ENCODE measurements around the gene GPR37. TPM values are rescaled to one million over a fixed set of nuclear protein-coding genes. Genes with fewer than 3 reads are reported as not detected.

Gene GPR37
- total RNA-seq, 4 donors from 2014 or later = 5.0 to 15.2 (median 12.5) TPM

DNA sequence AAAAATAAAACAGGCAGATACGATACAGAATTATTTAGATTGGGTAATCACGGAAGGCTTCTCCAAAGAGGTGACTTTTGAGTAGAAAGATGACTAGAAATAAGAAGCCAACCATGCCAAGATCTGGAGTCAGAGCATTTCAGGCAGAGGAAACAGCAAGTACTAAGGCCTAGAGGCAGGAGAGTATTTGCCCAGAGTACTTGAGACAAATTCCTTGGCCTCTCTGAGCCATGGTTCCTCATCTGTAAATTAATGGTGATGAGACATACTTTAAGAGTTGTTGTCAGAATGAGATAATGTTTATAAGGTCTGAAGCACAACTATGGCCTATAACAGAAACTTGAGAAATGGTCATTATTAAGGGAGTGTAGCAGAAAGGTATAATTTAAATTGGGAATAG, 15.8 kb upstream of the GPR37 start:
- intact Hi-C loops (cut with DNase I) = no loop called here
- Histone ChIP-seq H3K36me3 (no peaks in the 10 kb centered on the region), H3K9me3 (no peaks in the 10 kb centered on the region), H3K4me1 (peaks cover 0 to 5% (median 0%) of the 10 kb centered on the region in 4 donors), H3K27me3 (no peaks in the 10 kb centered on the region), H3K27ac (replicated peaks in 1 of 4) (no peak overlapping the region), H3K4me3 (no peak overlapping the region)
- TF ChIP-seq POLR2AphosphoS5 (IDR thresholded peaks at IDR 0.05) = no peak
- TF ChIP-seq POLR2A (IDR thresholded peaks at IDR 0.05; ENCODE audit: low read depth) = no peak
- TF ChIP-seq, protein P1, sequence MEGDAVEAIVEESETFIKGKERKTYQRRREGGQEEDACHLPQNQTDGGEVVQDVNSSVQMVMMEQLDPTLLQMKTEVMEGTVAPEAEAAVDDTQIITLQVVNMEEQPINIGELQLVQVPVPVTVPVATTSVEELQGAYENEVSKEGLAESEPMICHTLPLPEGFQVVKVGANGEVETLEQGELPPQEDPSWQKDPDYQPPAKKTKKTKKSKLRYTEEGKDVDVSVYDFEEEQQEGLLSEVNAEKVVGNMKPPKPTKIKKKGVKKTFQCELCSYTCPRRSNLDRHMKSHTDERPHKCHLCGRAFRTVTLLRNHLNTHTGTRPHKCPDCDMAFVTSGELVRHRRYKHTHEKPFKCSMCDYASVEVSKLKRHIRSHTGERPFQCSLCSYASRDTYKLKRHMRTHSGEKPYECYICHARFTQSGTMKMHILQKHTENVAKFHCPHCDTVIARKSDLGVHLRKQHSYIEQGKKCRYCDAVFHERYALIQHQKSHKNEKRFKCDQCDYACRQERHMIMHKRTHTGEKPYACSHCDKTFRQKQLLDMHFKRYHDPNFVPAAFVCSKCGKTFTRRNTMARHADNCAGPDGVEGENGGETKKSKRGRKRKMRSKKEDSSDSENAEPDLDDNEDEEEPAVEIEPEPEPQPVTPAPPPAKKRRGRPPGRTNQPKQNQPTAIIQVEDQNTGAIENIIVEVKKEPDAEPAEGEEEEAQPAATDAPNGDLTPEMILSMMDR (IDR thresholded peaks at IDR 0.05) = no peak
- no peak for TF ChIP-seq EP300 (IDR thresholded peaks at IDR 0.05)
- 95% methylated on average over 2 of the region's 2 CpGs for WGBS
- DNase-seq (ENCODE audit: extremely low spot score) = no peak

DNA sequence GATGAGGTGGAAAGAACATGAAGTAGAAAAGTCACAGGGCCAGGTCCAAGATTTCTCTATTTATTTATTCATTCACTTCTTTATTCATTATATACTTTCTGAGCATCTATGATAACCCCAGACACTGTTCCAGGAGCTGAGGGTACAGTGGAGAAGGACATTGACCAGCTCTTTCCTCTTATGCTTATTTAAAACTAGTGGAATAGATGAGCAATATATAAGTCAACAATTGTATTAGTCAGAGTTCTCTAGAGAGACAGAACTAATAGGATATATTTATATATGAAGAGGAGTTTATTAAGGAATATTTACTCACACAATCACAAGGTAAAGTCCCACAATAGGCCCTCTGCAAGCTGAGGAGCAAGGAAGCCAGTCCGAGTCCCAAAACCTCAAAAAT, 15.0 kb upstream of the GPR37 start:
- intact Hi-C loops (cut with DNase I) = no loop called here
- no peaks in the 10 kb centered on the region for H3K27me3 ChIP-seq

DNA sequence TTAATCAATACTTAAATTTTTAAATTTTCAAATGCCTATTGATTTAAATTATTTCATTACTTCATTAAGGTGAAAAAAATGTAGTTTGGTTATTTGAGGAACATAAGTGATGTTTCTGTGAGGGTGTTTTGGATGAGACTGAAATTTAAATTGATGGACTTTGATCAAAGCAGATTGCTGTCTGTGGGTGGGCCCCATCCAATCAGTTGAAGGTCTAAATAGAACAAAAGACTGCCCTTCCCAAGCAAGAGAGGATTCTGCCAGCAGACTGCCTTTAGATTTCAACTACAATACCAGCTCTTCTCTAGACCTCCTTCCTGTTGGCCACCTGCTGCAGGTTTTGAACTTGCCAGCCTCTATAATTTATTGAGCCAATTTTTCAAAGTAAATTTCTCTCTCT, 14.5 kb upstream of the GPR37 start:
- Histone ChIP-seq H3K9me3 (no peaks in the 10 kb centered on the region), H3K4me1 (peaks cover 0 to 2% (median 0%) of the 10 kb centered on the region in 4 donors), H3K4me3 (no peak overlapping the region), H3K27me3 (no peaks in the 10 kb centered on the region), H3K36me3 (no peaks in the 10 kb centered on the region), H3K27ac (replicated peaks in 1 of 4) (no peak overlapping the region)
- no peak for TF ChIP-seq POLR2AphosphoS5 (IDR thresholded peaks at IDR 0.05)
- DNase-seq (ENCODE audit: extremely low spot score) = no peak
- intact Hi-C loops (cut with DNase I) = no loop called here

More for the DNA sequence above, 15.0 kb upstream of the GPR37 start:
- H3K27ac ChIP-seq (replicated peaks in 1 of 4) = no peak overlapping the region
- H3K36me3 ChIP-seq = no peaks in the 10 kb centered on the region
- no peaks in the 10 kb centered on the region for H3K9me3 ChIP-seq
- H3K4me3 ChIP-seq = no peak overlapping the region
- WGBS = 88% methylated on average over 1 of the region's 1 CpG
- no peak for DNase-seq (ENCODE audit: extremely low spot score)
- TF ChIP-seq POLR2A (IDR thresholded peaks at IDR 0.05; ENCODE audit: low read depth) (no peak), EP300 (IDR thresholded peaks at IDR 0.05) (no peak), POLR2AphosphoS5 (IDR thresholded peaks at IDR 0.05) (no peak)
- TF ChIP-seq, protein P1 (IDR thresholded peaks at IDR 0.05) = no peak
- peaks cover 0 to 5% (median 0%) of the 10 kb centered on the region in 4 donors for H3K4me1 ChIP-seq

DNA sequence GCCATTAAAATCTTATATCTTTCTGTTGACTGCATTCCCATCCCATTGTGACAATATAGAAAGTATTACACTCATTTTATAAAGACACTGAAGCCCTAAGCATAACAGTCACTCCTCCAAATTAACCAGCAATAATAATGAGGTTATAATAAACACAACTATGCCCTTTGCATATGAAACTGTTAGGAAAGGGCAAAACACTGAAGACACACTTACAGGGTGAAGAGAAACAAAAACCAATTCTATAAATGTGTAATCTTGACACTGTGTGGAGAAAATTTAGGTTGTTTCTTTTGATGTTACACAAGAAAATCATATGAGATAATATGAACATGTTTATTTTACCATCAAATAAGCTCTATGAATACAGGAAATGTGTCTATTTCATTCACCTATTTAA, 14.0 kb upstream of the GPR37 start:
- H3K4me1 ChIP-seq = no peaks in the 10 kb centered on the region
- DNase-seq (ENCODE audit: extremely low spot score) = no peak
- H3K36me3 ChIP-seq = no peaks in the 10 kb centered on the region
- intact Hi-C loops (cut with DNase I) = no loop called here
- no peaks in the 10 kb centered on the region for H3K9me3 ChIP-seq
- H3K4me3 ChIP-seq = no peak overlapping the region
- no peak for TF ChIP-seq POLR2AphosphoS5 (IDR thresholded peaks at IDR 0.05)
- TF ChIP-seq, protein P1 (IDR thresholded peaks at IDR 0.05) = no peak
- TF ChIP-seq EP300 (IDR thresholded peaks at IDR 0.05) = no peak
- TF ChIP-seq POLR2A (IDR thresholded peaks at IDR 0.05; ENCODE audit: low read depth) = no peak
- no peak overlapping the region for H3K27ac ChIP-seq (replicated peaks in 1 of 4)
- H3K27me3 ChIP-seq = no peaks in the 10 kb centered on the region

DNA sequence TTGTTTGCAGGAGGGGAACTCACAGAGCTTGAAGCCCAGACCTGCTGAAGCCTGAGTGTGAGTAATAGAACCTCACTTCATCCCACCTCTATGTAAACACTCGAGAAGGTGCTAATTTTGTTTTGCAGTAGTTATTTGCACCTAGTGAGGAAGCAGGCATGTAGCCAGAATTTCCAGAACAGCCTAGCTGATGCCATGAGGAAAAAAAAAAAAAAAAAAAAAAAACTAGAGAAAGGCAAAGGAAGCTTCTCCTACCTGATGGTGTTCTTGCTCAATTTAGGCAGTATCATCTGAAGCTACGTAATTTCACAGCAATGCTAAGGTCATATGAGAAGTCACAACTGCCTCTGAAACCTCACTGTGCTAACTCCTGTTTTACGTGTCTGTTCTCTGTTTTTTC, 13.6 kb upstream of the GPR37 start:
- TF ChIP-seq, protein P1 (IDR thresholded peaks at IDR 0.05) = no peak
- TF ChIP-seq POLR2AphosphoS5 (IDR thresholded peaks at IDR 0.05) = no peak
- no peak for TF ChIP-seq POLR2A (IDR thresholded peaks at IDR 0.05; ENCODE audit: low read depth)
- TF ChIP-seq EP300 (IDR thresholded peaks at IDR 0.05) = no peak
- DNase-seq (ENCODE audit: extremely low spot score) = no peak

More for the DNA sequence above, 13.6 kb upstream of the GPR37 start:
- H3K4me3 ChIP-seq = no peak overlapping the region
- 67% methylated on average over 3 of the region's 3 CpGs for WGBS
- intact Hi-C loops (cut with DNase I) = no loop called here
- no peak overlapping the region for H3K27ac ChIP-seq (replicated peaks in 1 of 4)
- no peaks in the 10 kb centered on the region for H3K36me3 ChIP-seq
- no peaks in the 10 kb centered on the region for H3K4me1 ChIP-seq
- H3K9me3 ChIP-seq = no peaks in the 10 kb centered on the region
- H3K27me3 ChIP-seq = no peaks in the 10 kb centered on the region

Data from esophagus muscularis mucosa (tissue), 4 donors.